ENCODE measurements around the gene EXOC3.

The EXOC3 gene

DNA sequence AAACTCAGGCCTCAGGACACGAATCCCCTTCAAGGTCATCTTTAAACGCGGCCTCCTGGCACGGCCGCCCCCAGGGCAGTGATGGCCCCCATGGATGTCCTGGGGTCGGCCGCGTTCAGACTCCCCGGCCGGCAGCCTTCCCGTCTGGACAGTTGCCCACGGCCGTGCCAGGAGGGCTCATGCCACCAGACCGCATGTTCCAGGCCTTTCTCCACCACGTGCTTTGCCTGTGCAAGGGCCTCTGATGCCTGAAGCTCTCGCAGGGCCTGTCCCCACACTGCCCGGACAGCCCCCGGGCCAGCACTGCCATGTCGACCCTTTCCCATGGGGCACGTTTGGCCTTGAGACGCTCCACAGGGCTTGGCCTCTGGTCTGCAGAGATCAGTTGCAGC lies 46.7 kb downstream of the EXOC3 start:
- no peak for DNase-seq

- no peak for DNase-seq
Measured at GRCh38 chr5:490116-491106, 47.4 kb downstream of the EXOC3 start.

- no peak for DNase-seq
Measured at GRCh38 chr5:491119-491855, 48.3 kb downstream of the EXOC3 start.

DNA sequence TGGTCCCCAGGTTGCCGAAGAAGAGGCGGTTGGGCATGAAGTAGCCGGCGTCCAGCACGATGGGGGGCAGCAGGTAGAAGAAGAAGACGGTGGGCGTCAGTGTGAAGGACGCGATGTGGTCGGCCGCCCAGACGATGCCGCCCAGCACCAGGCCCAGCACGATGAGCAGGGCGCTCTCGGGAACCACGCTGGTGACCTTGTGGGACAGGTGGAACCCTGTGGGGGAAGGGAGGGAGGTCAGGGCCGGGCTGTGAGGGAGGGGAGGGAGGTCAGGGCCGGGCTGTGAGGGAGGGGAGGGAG lies 48.8 kb downstream of the EXOC3 start:
- DNase-seq, result no peak

- no peak for DNase-seq
Measured at GRCh38 chr5:492314-492893, 49.4 kb downstream of the EXOC3 start.

DNA sequence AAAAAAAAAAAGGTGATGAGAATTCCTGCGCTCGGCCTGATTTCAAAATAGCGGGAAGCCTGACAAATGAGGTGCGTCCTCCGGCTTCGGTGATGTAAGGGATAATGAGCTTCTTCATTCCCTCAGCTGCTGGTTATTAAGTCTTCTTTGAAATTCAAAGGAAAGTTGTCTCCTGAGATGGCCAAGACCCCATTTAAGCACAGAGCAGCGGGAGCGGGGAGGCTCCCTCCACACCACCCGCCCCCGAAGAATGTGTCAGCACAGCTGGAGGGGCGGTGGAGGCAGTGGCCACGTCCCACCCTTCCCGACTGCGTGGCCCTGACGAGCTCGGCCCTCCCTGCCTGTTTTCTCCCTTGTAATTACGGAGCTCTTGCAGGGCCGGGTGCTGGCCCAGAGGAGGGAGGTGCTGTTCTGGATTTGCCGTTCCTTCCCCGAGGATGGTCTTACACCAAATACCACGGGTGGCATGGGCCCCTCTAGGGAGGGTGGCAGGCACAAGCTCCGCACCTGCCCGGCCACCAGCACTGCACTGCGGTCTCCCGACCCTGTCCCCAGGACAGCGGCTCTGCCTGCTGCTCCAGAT lies 50.2 kb downstream of the EXOC3 start:
- no peak for DNase-seq

DNA sequence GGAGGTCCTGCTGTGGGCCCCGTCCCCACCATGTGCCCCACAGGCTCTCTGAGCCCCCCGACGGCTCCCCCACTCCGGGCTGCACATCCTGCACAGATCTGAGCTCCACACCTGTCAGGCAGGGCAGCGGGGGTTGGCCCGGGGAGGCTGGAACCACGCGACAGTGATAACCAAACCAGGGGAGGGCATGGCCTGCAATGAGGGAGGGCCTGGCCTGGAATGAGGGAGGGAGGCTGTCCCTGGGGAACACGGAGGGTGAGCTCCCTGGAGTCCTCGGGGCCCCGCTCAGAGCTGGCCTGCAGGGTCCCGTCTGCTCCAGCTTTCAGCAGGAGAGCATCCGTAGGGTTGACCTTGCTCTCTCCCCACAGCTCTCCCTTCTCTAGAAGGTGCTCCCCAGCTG lies 50.8 kb downstream of the EXOC3 start:
- DNase-seq, result no peak

- DNase-seq, result no peak
Measured at GRCh38 chr5:494667-495255, 51.8 kb downstream of the EXOC3 start.

GRCh38 chr5:496028-496427 lies 53.1 kb downstream of the EXOC3 start:
- DNase-seq, result no peak

DNA sequence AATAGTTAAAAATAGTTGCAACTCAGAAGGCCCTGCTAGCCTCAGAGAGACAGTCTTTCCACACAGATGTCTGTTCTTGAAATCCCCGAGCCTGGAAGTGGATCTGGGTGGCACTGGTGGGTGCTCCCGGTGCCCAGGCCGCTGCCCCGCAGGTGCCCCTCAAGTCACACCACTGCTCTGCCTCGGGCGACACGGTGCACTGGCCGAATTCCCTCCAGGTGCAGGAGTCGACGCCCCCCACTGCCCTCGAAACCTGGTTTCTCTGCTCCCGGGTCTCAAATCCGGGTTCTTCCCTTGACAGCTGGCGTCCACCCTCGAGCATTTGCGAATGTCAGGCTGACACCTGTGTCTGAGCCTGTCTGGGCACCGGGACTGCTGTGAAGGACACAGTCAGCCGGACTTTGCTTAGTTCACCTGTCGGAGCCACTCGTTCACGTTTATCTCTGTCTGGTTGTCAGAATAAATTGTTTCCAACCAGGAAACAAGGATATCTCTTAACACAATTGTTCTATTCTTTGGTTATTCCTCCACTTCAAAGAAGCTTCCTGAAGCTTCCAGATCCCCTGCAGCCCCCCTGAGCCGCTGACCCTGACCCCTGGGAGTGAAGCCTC lies 54.2 kb downstream of the EXOC3 start:
- DNase-seq, result no peak

GRCh38 chr5:497871-498509 lies 55.0 kb downstream of the EXOC3 start:
- no peak for DNase-seq

DNA sequence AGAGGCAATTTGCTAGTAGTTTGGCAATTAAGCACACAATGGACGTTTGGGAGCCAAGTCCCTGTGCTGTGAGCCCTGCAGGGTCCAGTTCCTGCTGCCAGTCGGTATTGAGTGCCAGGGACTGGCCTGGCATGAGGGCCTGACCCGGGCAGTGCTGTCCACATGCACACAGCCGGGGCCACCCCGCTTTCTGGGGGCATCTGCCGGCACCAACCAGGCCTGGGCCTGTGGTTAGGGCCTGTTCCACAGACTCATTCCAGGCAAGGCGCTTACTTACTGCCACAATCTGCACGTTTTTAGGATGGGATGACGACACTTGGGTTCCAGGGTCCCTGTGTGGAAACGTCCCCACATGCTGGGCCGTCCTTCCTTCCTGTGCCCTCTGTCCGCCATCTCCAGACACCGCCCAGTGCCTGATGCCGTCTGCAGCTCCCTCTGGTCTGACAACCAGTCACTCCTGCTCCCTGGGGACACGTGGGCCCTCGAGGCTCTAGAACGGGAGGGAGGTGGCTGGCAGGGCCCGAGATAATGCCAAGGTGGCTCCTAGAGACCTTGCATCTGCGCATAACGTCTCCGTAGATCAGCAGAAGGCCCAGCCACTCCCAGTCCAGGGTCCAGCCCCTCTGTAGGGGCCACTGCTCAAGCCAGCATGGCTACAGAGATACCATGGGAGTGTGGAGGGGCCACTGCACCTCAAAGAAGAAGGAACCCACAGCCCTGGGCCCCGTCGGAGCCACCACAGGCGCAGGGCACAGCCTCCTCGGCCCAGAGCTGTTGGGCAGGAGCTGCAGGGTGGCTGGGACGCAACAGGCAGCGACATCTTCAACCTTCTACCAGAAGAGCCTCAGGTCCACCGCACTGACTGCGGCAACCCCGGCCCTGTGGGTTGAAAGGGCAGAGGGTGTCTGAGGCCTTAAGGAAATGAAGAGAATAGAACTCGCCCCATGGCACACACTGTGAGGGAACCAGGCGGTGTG lies 56.5 kb downstream of the EXOC3 start:
- no peak for DNase-seq

DNA sequence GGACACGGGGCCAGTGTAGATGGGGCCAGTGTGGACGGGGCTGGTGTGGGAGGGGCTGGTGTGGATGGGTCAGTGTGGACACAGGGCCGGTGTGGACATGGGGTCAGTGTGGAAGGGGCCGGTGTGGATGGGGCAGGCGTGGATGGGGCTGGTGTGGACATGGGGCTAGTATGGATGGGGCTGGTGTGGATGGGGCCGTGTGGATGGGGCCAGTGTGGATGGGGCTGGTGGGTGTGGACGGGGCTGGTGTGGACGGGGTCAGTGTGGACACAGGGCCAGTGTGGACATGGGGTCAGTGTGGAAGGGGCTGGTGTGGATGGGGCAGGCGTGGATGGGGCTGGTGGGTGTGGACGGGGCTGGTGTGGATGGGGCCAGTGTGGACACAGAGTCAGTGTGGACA lies 57.5 kb downstream of the EXOC3 start:
- DNase-seq, result no peak

GRCh38 chr5:501105-501830 lies 58.3 kb downstream of the EXOC3 start:
- DNase-seq, result no peak

DNA sequence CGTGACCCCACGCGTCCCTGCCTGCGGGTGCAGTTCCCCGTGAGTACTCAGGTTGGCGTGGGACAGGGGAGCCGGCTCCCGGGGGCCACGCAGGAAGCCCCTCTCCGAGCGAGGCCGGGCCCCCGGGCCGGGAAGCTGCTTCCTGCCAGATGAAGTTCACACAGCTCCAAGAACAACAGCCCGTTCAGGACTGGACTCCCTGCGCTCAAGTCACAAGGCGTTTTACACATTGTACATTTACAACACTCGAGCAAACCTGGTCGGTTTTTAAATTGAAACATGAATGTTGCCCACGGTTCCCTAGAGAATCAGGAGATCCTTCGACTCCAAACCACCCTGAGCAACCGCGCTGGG lies 58.8 kb downstream of the EXOC3 start:
- no peak for DNase-seq

GRCh38 chr5:502325-503079 lies 59.5 kb downstream of the EXOC3 start:
- no peak for DNase-seq

- DNase-seq, result no peak
Measured at GRCh38 chr5:504326-505154, 61.6 kb downstream of the EXOC3 start.

- DNase-seq, result no peak
Measured at GRCh38 chr5:505951-506525, 63.1 kb downstream of the EXOC3 start.
